Endodermal cell (in vitro differentiated cells): ENCODE results near the gene FUZ. TPM values are rescaled to one million over a fixed set of nuclear protein-coding genes. Genes with fewer than 3 reads are reported as not detected.

Experiments used
- DNase-seq: peaks from one replicate; pipeline ENCODE4 v3.0.0-alpha.2; 2017
- H3K27ac ChIP-seq: 2 replicates; pipeline ENCODE4 v1.5.1; 2013; ENCODE audit warnings: mild to moderate bottlenecking, low read depth, low read length, moderate library complexity
- H3K27me3 ChIP-seq: 2 replicates; pipeline ENCODE4 v1.6.1; 2013; ENCODE audit warnings: mild to moderate bottlenecking, low read length, moderate library complexity; ENCODE audit not compliant: insufficient read depth, control insufficient read depth, poor library complexity, severe bottlenecking
- H3K36me3 ChIP-seq: 2 replicates; pipeline ENCODE4 v1.7.0; 2013; ENCODE audit warnings: mild to moderate bottlenecking, low read length, moderate library complexity; ENCODE audit not compliant: control insufficient read depth, insufficient read depth
- H3K4me1 ChIP-seq: one replicate; pipeline ENCODE4 v1.7.0; 2013; ENCODE audit warnings: low read length; ENCODE audit not compliant: control insufficient read depth, insufficient read depth
- H3K4me3 ChIP-seq: 2 replicates; pipeline ENCODE4 v1.5.1; 2013; ENCODE audit warnings: mild to moderate bottlenecking, low read length, moderate library complexity
- H3K9ac ChIP-seq: 2 replicates; pipeline ENCODE4 v1.6.1; 2013; ENCODE audit warnings: mild to moderate bottlenecking, low read length, moderate library complexity; ENCODE audit not compliant: poor library complexity, severe bottlenecking; ENCODE audit errors: extremely low read depth
- H3K9me3 ChIP-seq: 2 replicates; pipeline ENCODE4 v1.6.1; 2013; ENCODE audit warnings: mild to moderate bottlenecking, low read length, moderate library complexity; ENCODE audit not compliant: control insufficient read depth
- H3K27ac Mint-ChIP-seq: 2 replicates; pipeline ENCODE4 v1.8.0; 2020; ENCODE audit warnings: mixed read lengths
- H3K27me3 Mint-ChIP-seq: 2 replicates; pipeline ENCODE4 v1.8.0; 2021; ENCODE audit warnings: mild to moderate bottlenecking, mixed read lengths; ENCODE audit not compliant: insufficient read depth
- H3K36me3 Mint-ChIP-seq: 2 replicates; pipeline ENCODE4 v1.8.0; 2020; ENCODE audit warnings: low read depth, mixed read lengths
- H3K4me1 Mint-ChIP-seq: 2 replicates; pipeline ENCODE4 v1.8.0; 2020; ENCODE audit warnings: mixed read lengths
- H3K4me3 Mint-ChIP-seq: 2 replicates; pipeline ENCODE4 v1.8.0; 2020; ENCODE audit warnings: mild to moderate bottlenecking, moderate library complexity, mixed read lengths
- H3K9me3 Mint-ChIP-seq: 2 replicates; pipeline ENCODE4 v1.8.0; 2020; ENCODE audit warnings: mild to moderate bottlenecking, mixed read lengths
- WGBS, 2 experiments: methylation state at CpG; one replicate each; pipeline versions ENCODE4 v1.1.5 to v1.1.7; 2013; ENCODE audit warnings: missing lambda C conversion rate in 2 of 2, mixed read lengths in 1 of 2; ENCODE audit not compliant: insufficient coverage in 1 of 2, insufficient read length in 1 of 2; 5-methylcytosine and 5-hydroxymethylcytosine counted together
- total RNA-seq, 2 donors: library from RNA; stranded (reverse); fragmentation: NEBNext Ultra II Directional in 1 of 2; extraction: Animal tissue kit (Norgen Biotek cat#: 25700) in 1 of 2; gene quantifications; 2 replicates in 1 of 2; 3 replicates in 1 of 2; pipeline ENCODE4 v1.2.1, GENCODE V29; 2021
- TF ChIP-seq, protein P1 (sequence below): fragments of 200-600 bp; sonication (generic); conservative IDR thresholded peaks from 2 replicates; pipeline ENCODE4 v1.5.0; 2021; ENCODE audit warnings: antibody characterized with exemption, mild to moderate bottlenecking

FUZ gene
- total RNA-seq, 2 donors from 2014 or later: 26.1 to 41.2 TPM

DNA sequence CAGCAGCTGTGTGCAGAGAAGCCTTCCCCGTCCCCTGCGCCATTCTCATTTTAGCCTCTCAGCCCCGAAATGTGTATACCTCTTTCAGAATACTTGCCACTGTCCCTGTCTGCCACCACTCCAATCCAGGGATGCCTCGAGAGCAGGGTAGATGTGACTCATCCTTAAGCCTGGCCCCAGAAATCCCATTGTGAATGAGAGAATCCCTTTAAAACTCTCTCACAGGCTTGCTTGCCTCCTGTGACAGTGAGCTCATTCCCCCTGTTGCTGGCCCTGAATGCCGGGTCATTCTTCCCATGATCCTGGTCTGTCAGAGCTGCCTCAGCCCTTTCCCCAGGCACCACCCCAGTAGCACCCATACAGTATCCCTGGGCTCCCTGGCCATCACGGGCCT, 36.7 kb downstream of the FUZ start:
- Mint-ChIP-seq H3K27ac (no peak overlapping the region), H3K27me3 (no peaks in the 10 kb centered on the region), H3K9me3 (no peaks in the 10 kb centered on the region), H3K36me3 (peaks cover 13% of the 10 kb centered on the region), H3K4me1 (no peaks in the 10 kb centered on the region), H3K4me3 (no peak overlapping the region)
- H3K9ac ChIP-seq: no peak overlapping the region
- H3K4me1 ChIP-seq: no peaks in the 10 kb centered on the region
- H3K36me3 ChIP-seq: peaks cover 6% of the 10 kb centered on the region
- no peak for DNase-seq
- H3K9me3 ChIP-seq: no peaks in the 10 kb centered on the region
- 92 to 100% methylated on average over 3 to 6 of the region's 6 CpGs for WGBS, 2 experiments
- TF ChIP-seq, protein P1, sequence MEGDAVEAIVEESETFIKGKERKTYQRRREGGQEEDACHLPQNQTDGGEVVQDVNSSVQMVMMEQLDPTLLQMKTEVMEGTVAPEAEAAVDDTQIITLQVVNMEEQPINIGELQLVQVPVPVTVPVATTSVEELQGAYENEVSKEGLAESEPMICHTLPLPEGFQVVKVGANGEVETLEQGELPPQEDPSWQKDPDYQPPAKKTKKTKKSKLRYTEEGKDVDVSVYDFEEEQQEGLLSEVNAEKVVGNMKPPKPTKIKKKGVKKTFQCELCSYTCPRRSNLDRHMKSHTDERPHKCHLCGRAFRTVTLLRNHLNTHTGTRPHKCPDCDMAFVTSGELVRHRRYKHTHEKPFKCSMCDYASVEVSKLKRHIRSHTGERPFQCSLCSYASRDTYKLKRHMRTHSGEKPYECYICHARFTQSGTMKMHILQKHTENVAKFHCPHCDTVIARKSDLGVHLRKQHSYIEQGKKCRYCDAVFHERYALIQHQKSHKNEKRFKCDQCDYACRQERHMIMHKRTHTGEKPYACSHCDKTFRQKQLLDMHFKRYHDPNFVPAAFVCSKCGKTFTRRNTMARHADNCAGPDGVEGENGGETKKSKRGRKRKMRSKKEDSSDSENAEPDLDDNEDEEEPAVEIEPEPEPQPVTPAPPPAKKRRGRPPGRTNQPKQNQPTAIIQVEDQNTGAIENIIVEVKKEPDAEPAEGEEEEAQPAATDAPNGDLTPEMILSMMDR: no peak
- no peak overlapping the region for H3K27ac ChIP-seq
- H3K4me3 ChIP-seq: no peak overlapping the region
- H3K27me3 ChIP-seq: no peaks in the 10 kb centered on the region

DNA sequence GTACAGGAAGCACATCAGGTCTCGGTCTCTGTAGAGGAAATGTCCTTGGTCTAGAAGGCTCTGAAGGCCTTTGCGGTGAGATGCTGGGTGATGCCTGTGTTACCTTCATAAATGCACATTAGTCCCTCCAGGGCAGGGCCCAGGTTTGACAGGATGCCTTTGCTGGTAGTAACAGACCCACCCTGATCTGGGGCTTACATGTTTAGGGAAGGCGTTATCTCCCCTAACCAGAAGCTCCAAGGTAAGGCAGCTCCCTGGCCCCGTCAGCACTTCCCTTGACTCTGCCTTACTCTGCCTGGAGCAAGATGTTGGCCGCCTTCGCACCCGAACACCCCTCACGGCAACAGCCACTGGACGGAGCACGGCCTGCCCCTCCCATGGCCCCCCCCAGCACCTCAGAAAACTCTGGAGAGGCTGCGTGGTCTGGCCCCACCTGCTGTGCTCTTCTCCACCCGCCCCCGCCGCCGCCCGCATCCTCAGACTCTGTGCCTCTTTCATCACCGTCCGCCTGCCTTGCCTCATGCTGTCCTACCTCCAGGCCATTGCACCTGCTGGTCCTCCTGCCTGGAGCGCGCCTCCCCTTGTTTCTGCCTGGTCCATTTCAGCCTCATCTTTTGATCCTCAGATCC, 37.2 kb downstream of the FUZ start:
- no peaks in the 10 kb centered on the region for H3K9me3 ChIP-seq
- no peaks in the 10 kb centered on the region for H3K4me1 ChIP-seq
- no peaks in the 10 kb centered on the region for H3K9me3 Mint-ChIP-seq
- no peak overlapping the region for H3K4me3 ChIP-seq
- no peak overlapping the region for H3K27ac Mint-ChIP-seq
- H3K4me1 Mint-ChIP-seq: no peaks in the 10 kb centered on the region
- WGBS, 2 experiments: 91 to 94% methylated on average over 6 to 20 of the region's 20 CpGs
- TF ChIP-seq, protein P1: no peak
- no peak overlapping the region for H3K4me3 Mint-ChIP-seq
- H3K27me3 ChIP-seq: no peaks in the 10 kb centered on the region
- H3K27ac ChIP-seq: no peak overlapping the region
- no peak for DNase-seq
- no peak overlapping the region for H3K9ac ChIP-seq
- H3K27me3 Mint-ChIP-seq: no peaks in the 10 kb centered on the region
- H3K36me3 Mint-ChIP-seq: peaks cover 12% of the 10 kb centered on the region
- H3K36me3 ChIP-seq: peaks cover 6% of the 10 kb centered on the region

DNA sequence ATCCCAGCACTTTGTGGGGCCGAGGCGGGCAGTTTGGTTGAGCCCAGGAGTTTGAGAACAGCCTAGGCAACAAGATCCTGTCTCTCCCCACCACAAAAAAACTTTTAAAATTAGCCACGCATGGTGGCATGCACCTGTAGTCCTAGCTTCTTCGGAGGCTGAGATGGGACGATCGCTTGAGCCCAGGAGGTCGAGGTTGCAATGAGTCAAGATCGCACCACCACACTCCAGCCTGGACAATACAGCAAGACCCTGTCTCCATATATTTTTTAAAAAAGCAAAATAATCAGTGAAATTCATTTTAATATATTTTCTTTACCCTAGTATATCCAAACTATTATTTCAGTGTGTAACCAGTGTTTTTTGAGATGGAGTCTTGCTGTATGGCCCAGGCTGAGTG, 38.1 kb downstream of the FUZ start:
- Mint-ChIP-seq H3K4me1 (no peaks in the 10 kb centered on the region), H3K4me3 (no peak overlapping the region), H3K36me3 (peaks cover 12% of the 10 kb centered on the region), H3K9me3 (no peaks in the 10 kb centered on the region), H3K27me3 (no peaks in the 10 kb centered on the region), H3K27ac (no peak overlapping the region)
- Histone ChIP-seq H3K4me3 (no peak overlapping the region), H3K27ac (no peak overlapping the region), H3K27me3 (no peaks in the 10 kb centered on the region), H3K4me1 (no peaks in the 10 kb centered on the region), H3K36me3 (peaks cover 6% of the 10 kb centered on the region), H3K9ac (no peak overlapping the region), H3K9me3 (no peaks in the 10 kb centered on the region)
- WGBS, 2 experiments: 99 to 100% methylated on average over 2 to 8 of the region's 8 CpGs
- no peak for DNase-seq
- TF ChIP-seq, protein P1: no peak
